SU-DHL-6 (cell line): ENCODE results near the gene PSMG2.

Source experiments
- H2AFZ ChIP-seq: fragments of 200-600 bp; sonication (generic); 2 replicates; pipeline ENCODE4 v1.6.1; 2014; ENCODE audit warnings: low read depth, mild to moderate bottlenecking, moderate library complexity, mixed read lengths, antibody characterized with exemption, low read length; ENCODE audit not compliant: severe bottlenecking
- H3F3A ChIP-seq: fragments of 200-600 bp; shearing (Covaris generic); 2 replicates; pipeline ENCODE4 v1.6.0; 2016; ENCODE audit warnings: antibody characterized with exemption, mild to moderate bottlenecking; ENCODE audit not compliant: insufficient read depth
- H3K27ac ChIP-seq: fragments of 200-600 bp; sonication (generic); 2 replicates; pipeline ENCODE4 v1.5.1; 2016; ENCODE audit warnings: low read depth, mild to moderate bottlenecking, low read length, moderate library complexity, mixed read lengths
- H3K27me3 ChIP-seq: fragments of 200-600 bp; sonication (generic), shearing (Covaris generic); 2 replicates; pipeline ENCODE4 v1.6.0; 2014; ENCODE audit warnings: mild to moderate bottlenecking, low read length
- H3K36me3 ChIP-seq: fragments of 200-600 bp; sonication (generic); 2 replicates; pipeline ENCODE4 v1.6.1; 2014; ENCODE audit warnings: mild to moderate bottlenecking, low read length, mixed read lengths
- H3K4me2 ChIP-seq: fragments of 300-600, 200-600 bp; shearing (Covaris generic), sonication (generic); 2 replicates; pipeline ENCODE4 v1.6.0; 2014; ENCODE audit warnings: low read length, low read depth, mild to moderate bottlenecking; ENCODE audit not compliant: poor library complexity, severe bottlenecking
- H3K4me3 ChIP-seq: fragments of 200-600 bp; sonication (generic); 2 replicates; pipeline ENCODE4 v1.5.1; 2014; ENCODE audit warnings: antibody characterized with exemption, low read length, mild to moderate bottlenecking, mixed read lengths; ENCODE audit not compliant: insufficient read depth, poor library complexity, severe bottlenecking
- H3K79me2 ChIP-seq: fragments of 200-600 bp; sonication (generic); 2 replicates; pipeline ENCODE4 v1.6.1; 2014; ENCODE audit warnings: mild to moderate bottlenecking, low read length, moderate library complexity; ENCODE audit not compliant: insufficient read depth
- H3K9ac ChIP-seq: fragments of 200-600 bp; sonication (generic); 2 replicates; pipeline ENCODE4 v1.7.0; 2014; ENCODE audit warnings: mild to moderate bottlenecking, low read length
- H3K9me2 ChIP-seq: fragments of 200-600 bp; sonication (generic); replicated peaks from 2 replicates; pipeline ENCODE4 v1.6.1; 2014; ENCODE audit warnings: low read length; ENCODE audit not compliant: insufficient read depth
- H3K9me3 ChIP-seq: fragments of 200-600 bp; sonication (generic); 2 replicates; pipeline ENCODE4 v1.6.1; 2014; ENCODE audit warnings: low read length, mixed read lengths; ENCODE audit not compliant: insufficient read depth
- H4K20me1 ChIP-seq: fragments of 200-600 bp; sonication (generic); 2 replicates; pipeline ENCODE4 v1.6.1; 2014; ENCODE audit warnings: low read depth, mild to moderate bottlenecking, antibody characterized with exemption, low read length, moderate library complexity, mixed read lengths
- EZH2phosphoT487 ChIP-seq: fragments of 200-600 bp; sonication (generic), shearing (Covaris generic); conservative IDR thresholded peaks from 2 replicates; pipeline ENCODE4 v1.6.1; 2018; ENCODE audit warnings: mild to moderate bottlenecking, antibody characterized with exemption, low read length, moderate library complexity, mixed read lengths
- TF ChIP-seq, protein P1 (sequence below): fragments of 200-600 bp; sonication (generic); IDR thresholded peaks from one replicate; pipeline ENCODE4 v1.5.1; 2017; ENCODE audit warnings: antibody characterized with exemption, mild to moderate bottlenecking, low read length, moderate library complexity; ENCODE audit not compliant: insufficient read depth, poor library complexity, severe bottlenecking

The PSMG2 gene

DNA sequence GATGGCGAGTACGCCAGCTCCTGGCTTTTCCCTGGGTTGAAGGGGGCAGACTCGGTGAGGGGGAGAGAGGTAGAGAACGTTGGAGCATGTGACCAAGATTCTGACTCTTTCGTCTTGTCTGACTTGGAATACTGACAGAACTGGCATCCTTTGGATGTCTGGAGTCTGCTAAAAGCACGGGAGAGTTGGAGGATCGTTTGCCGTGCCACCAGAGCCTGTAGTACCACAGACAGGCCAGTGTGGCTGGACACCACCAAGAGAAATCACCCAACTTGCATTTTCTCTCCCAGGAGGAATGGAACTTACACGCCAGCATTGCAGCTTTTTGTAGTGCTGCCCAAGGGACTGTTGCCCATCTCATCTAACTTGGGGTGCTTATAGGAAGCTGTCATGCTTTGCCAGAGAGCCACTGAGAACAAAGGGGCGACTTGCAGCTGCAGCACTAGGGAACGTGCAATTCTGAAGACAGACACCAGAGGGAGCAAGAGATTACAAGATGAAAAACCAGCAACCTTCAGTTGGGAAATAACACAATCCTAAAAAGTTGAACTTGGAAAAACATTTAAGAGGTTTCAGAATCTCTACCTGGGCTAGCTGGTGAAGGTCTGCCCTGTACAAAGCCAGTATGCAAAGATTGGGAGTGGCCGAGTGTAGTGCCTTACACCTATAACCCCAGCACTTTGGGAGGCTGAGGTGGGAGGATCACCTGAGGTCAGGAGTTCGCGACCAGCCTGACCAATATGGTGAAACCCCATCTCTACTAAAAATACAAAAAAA lies 24.1 kb downstream of the PSMG2 start:
- Histone ChIP-seq H3K36me3 (peaks cover 14% of the 10 kb centered on the region; the same call in 1 of the 2 replicates), H3K79me2 (no peaks in the 10 kb centered on the region), H3F3A (peaks cover 10% of the 10 kb centered on the region), H3K4me2 (no peak overlapping the region), H2AFZ (no peak overlapping the region), H3K4me3 (no peak overlapping the region), H3K27me3 (no peaks in the 10 kb centered on the region), H4K20me1 (no peaks in the 10 kb centered on the region), H3K27ac (no peak overlapping the region), H3K9me3 (no peaks in the 10 kb centered on the region), H3K9ac (no peak overlapping the region), H3K9me2 (no peaks in the 10 kb centered on the region)
- TF ChIP-seq, protein P1, sequence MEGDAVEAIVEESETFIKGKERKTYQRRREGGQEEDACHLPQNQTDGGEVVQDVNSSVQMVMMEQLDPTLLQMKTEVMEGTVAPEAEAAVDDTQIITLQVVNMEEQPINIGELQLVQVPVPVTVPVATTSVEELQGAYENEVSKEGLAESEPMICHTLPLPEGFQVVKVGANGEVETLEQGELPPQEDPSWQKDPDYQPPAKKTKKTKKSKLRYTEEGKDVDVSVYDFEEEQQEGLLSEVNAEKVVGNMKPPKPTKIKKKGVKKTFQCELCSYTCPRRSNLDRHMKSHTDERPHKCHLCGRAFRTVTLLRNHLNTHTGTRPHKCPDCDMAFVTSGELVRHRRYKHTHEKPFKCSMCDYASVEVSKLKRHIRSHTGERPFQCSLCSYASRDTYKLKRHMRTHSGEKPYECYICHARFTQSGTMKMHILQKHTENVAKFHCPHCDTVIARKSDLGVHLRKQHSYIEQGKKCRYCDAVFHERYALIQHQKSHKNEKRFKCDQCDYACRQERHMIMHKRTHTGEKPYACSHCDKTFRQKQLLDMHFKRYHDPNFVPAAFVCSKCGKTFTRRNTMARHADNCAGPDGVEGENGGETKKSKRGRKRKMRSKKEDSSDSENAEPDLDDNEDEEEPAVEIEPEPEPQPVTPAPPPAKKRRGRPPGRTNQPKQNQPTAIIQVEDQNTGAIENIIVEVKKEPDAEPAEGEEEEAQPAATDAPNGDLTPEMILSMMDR = peak; percentile 70
- TF ChIP-seq EZH2phosphoT487 = no peak

DNA sequence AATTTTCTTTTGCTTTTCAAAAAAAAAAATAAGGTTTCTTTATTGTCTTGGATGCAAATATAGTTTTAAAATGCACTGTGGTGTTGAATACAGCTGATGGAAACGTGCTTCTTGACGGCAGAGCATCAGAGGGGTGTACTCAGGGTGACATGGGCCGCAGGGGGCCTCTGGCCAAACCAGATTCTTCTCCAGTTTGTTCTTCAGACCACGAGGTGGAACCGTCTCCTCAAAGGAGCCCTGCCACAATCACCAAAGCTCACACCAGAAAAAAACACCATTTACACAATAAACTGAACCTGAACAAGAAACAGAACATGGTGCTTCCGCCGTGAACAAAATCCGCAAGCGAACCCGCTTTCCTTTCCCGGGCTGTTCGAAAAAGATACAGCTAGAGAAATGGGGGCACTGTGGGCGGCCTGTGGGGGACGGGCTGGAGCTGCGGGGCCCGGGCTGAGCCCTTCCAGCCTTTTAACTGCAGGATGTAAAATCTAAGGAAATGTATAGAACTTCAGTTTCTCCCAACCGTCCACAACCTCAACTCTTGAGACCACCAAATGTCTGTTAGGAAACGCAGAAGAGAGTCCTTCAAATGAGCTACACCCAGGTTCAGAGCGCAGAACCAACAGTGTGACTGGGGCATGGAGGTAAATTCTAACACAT lies 34.5 kb downstream of the PSMG2 start:
- Histone ChIP-seq H2AFZ (no peak overlapping the region), H3K9ac (no peak overlapping the region)
- TF ChIP-seq, protein P1 = no peak
- no peak for TF ChIP-seq EZH2phosphoT487

DNA sequence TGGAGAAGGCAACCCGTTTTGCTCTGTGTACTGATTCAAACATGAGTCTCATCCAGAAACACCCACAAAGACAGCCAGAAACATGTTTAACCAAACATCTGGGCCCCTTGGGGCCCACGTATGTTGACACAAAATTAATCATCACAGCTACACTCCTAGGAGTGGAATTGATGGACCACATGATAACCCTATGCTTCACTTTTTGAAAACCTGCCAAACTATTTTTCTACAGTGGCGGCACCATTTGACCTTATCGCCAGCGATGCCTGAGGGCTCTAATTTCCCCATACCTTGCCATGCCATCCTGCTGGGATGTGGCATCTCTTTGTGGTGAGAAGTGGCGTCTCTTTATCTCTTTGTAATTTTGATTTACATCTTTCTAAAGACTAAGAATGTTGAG lies 38.5 kb downstream of the PSMG2 start:
- no peaks in the 10 kb centered on the region for H3F3A ChIP-seq

More for the DNA sequence above, 34.5 kb downstream of the PSMG2 start:
- no peak overlapping the region for H3K4me3 ChIP-seq
- no peaks in the 10 kb centered on the region for H3F3A ChIP-seq
- no peaks in the 10 kb centered on the region for H3K9me2 ChIP-seq
- no peaks in the 10 kb centered on the region for H3K79me2 ChIP-seq
- H3K27ac ChIP-seq = no peak overlapping the region
- no peaks in the 10 kb centered on the region for H3K27me3 ChIP-seq
- H3K4me2 ChIP-seq = no peak overlapping the region
- H3K36me3 ChIP-seq = no peaks in the 10 kb centered on the region
- no peaks in the 10 kb centered on the region for H4K20me1 ChIP-seq
- no peaks in the 10 kb centered on the region for H3K9me3 ChIP-seq

More for the DNA sequence above, 38.5 kb downstream of the PSMG2 start:
- H3K4me2 ChIP-seq = no peak overlapping the region
- H3K27ac ChIP-seq = no peak overlapping the region
- no peaks in the 10 kb centered on the region for H4K20me1 ChIP-seq
- no peak overlapping the region for H3K4me3 ChIP-seq
- H3K27me3 ChIP-seq = no peaks in the 10 kb centered on the region
- H3K9ac ChIP-seq = no peak overlapping the region
- H3K36me3 ChIP-seq = no peaks in the 10 kb centered on the region
- H3K79me2 ChIP-seq = no peaks in the 10 kb centered on the region
- no peaks in the 10 kb centered on the region for H3K9me2 ChIP-seq
- H2AFZ ChIP-seq = no peak overlapping the region
- no peak for TF ChIP-seq EZH2phosphoT487
- TF ChIP-seq, protein P1 = no peak
- H3K9me3 ChIP-seq = no peaks in the 10 kb centered on the region
